Measurements from ENCODE around the gene PIGT. TPM values are rescaled to one million over a fixed set of nuclear protein-coding genes. Genes with fewer than 3 reads are reported as not detected.

Gene PIGT
- total and polyA plus RNA-seq, 8 donors: 22.6 to 137 (median 58.8) TPM

DNA sequence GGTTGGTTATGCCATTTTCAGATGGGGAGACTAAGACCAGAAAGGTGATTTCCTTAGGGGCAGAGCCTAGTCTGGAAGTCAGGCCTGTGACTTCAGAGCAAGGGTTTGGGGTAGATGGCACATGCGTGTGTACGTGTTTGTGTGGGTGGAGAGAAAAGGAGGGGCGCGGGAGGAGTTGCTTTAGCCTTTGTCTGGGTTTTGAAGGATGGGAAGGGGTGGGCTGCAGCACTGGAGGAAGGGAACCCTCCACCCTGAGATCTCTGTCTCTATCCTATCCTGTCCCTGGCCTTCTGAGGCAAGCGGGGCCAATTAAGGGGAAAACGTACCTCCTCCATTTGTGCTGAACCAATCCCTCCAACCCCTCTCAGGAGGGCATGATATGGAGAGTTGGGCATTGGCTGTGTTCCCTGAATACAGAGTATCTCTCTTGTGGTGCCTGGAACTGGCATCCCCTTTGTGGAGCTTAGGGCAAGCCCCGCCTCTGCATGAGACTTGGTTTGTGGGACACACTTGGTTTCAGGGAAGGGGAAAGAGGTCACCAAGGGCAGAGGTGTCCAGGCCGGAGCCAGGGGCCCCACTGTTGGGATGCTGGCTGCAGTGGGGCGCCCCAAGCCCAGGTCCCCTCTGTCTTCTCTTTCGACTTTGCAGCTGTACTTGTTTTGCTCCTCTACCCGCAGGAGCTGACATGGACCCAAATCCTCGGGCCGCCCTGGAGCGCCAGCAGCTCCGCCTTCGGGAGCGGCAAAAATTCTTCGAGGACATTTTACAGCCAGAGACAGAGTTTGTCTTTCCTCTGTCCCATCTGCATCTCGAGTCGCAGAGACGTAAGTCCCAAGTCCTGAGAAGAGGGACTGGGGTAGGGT, 7.9 kb upstream of the PIGT start, which contains the start of gene DBNDD2:
TSS of gene DBNDD2 (plus strand) at position 507 of the 863 bp plus-strand sequence. CDS start at position 686, 179 bp downstream.
- Histone ChIP-seq H3K4me3 (peak within 1 kb of the TSS; percentile 63 to 89 (median 73)), H3K36me3 (peaks cover 21 to 42% (median 34%) of the 10 kb centered on the region in 4 donors), H3K9me3 (no peaks in the 10 kb centered on the region), H3K27me3 (no peaks in the 10 kb centered on the region), H3K27ac (peak within 1 kb of the TSS; percentile 89 to 96 (median 93)), H3K4me1 (peaks cover 18 to 30% (median 29%) of the 10 kb centered on the region in 4 donors)
- no peak for DNase-seq
- WGBS, 5 donors: 65 to 78% (median 72%) methylated on average over 19 to 21 of the region's 21 CpGs
- TF ChIP-seq POLR2AphosphoS5 (IDR thresholded peaks at IDR 0.05) (peak in 1 of 3 donors; percentile 38), EP300 (IDR thresholded peaks at IDR 0.05) (no peak), CTCF (IDR thresholded peaks at IDR 0.05) (no peak)
- intact Hi-C loops (cut with DNase I; ENCODE audit: low total_unique reads): no loop called here

DNA sequence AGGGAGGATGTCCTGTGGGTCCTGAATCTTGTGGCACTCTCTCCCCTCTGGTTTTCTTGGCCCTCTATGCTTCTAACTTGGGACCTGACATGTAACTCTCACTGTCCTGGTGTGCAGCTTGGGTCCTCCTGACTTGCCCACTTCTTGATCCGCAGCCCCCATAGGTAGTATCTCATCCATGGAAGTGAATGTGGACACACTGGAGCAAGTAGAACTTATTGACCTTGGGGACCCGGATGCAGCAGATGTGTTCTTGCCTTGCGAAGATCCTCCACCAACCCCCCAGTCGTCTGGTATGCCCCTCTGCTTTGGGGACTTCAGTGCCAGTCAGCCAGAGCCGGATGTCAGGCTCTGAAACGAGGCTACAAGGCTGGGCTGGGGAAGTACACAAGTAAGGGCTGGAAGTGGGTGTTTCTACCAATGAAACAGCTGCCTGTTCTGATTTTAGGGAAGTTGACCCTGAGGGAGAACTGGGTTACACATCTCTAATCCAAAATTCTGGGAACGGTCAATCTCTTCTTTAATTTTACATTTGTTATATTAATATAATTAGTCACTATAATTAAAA, 7.2 kb upstream of the PIGT start:
- TF ChIP-seq POLR2AphosphoS5 (IDR thresholded peaks at IDR 0.05) (no peak), CTCF (IDR thresholded peaks at IDR 0.05) (no peak), POLR2A (IDR thresholded peaks at IDR 0.05) (no peak), EP300 (IDR thresholded peaks at IDR 0.05) (no peak)
- H3K4me1 ChIP-seq: peaks cover 18 to 30% (median 29%) of the 10 kb centered on the region in 4 donors
- no peak for DNase-seq
- intact Hi-C loops (cut with DNase I; ENCODE audit: low total_unique reads): no loop called here
- peak overlapping the region in 4 of 5 donors; percentile 91 to 96 (median 94) for H3K27ac ChIP-seq
- H3K36me3 ChIP-seq: peaks cover 21 to 42% (median 34%) of the 10 kb centered on the region in 4 donors
- WGBS, 5 donors: 69 to 84% (median 80%) methylated on average over 7 of the region's 7 CpGs
- no peaks in the 10 kb centered on the region for H3K9me3 ChIP-seq
- H3K4me3 ChIP-seq: peak overlapping the region; percentile 63 to 89 (median 73)
- H3K27me3 ChIP-seq: no peaks in the 10 kb centered on the region

DNA sequence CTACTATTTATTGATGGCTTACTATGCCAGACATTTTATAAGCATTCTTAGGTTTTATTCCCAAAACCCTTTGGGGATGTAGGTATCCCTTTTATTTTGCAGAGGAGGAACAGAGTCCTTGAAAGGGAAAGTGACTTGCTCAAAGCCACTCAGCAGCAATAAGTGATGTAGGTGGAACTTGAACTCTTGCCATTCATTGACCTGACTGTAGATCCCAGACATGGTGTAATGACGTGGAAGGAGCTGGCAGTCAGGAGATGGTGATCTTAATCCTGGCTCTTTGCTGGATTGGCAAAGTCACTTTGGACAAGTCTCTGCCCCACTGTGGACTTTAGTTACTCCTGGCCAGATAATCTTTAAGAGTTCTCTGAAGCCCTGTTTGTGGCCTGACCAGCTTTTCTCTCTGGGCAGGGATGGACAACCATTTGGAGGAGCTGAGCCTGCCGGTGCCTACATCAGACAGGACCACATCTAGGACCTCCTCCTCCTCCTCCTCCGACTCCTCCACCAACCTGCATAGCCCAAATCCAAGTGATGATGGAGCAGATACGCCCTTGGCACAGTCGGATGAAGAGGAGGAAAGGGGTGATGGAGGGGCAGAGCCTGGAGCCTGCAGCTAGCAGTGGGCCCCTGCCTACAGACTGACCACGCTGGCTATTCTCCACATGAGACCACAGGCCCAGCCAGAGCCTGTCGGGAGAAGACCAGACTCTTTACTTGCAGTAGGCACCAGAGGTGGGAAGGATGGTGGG, 6.2 kb upstream of the PIGT start:
- Histone ChIP-seq H3K27me3 (no peaks in the 10 kb centered on the region), H3K4me1 (peaks cover 18 to 30% (median 29%) of the 10 kb centered on the region in 4 donors), H3K27ac (peak overlapping the region in 2 of 5 donors; percentile 3 to 96), H3K36me3 (peaks cover 21 to 42% (median 34%) of the 10 kb centered on the region in 4 donors), H3K4me3 (no peak overlapping the region), H3K9me3 (no peaks in the 10 kb centered on the region)
- intact Hi-C loops (cut with DNase I; ENCODE audit: low total_unique reads): no loop called here
- TF ChIP-seq POLR2AphosphoS5 (IDR thresholded peaks at IDR 0.05): no peak
- TF ChIP-seq POLR2A (IDR thresholded peaks at IDR 0.05): no peak
- TF ChIP-seq EP300 (IDR thresholded peaks at IDR 0.05): no peak
- TF ChIP-seq CTCF (IDR thresholded peaks at IDR 0.05): no peak
- WGBS, 5 donors: 74 to 91% (median 85%) methylated on average over 7 of the region's 7 CpGs
- DNase-seq: no peak

- TF ChIP-seq POLR2AphosphoS5 (IDR thresholded peaks at IDR 0.05) (no peak), CTCF (IDR thresholded peaks at IDR 0.05) (no peak), POLR2A (IDR thresholded peaks at IDR 0.05) (no peak), EP300 (IDR thresholded peaks at IDR 0.05) (no peak)
- Histone ChIP-seq H3K27me3 (no peaks in the 10 kb centered on the region), H3K4me1 (peaks cover 14 to 32% (median 25%) of the 10 kb centered on the region in 4 donors), H3K9me3 (no peaks in the 10 kb centered on the region), H3K36me3 (peaks cover 21 to 42% (median 34%) of the 10 kb centered on the region in 4 donors), H3K27ac (peak overlapping the region in 1 of 5 donors; percentile 20), H3K4me3 (no peak overlapping the region)
- 69 to 86% (median 77%) methylated on average over 8 of the region's 8 CpGs for WGBS, 5 donors
- intact Hi-C loops (cut with DNase I; ENCODE audit: low total_unique reads): no loop called here
- DNase-seq: no peak
Observed at GRCh38 chr20:45410887-45411286, 5.1 kb upstream of the PIGT start.

Measured in stomach (tissue), 9 donors.